ENCODE data around the gene ENTREP3.
"Not testable (repeated sequence)": the region's sequence is repeated elsewhere in the genome, so short reads cannot be mapped to it uniquely, and the experiment has no call there.

The ENTREP3 gene

GRCh38 chr1:155250633-155251449 is 4.4 kb downstream of the ENTREP3 start:
- peak; percentile 93 to 97 for DNase-seq (ENCODE audit: low read depth in 2 of 2)

- no peak for DNase-seq (ENCODE audit: low read depth in 2 of 2)
Observed at GRCh38 chr1:155250246-155250632, 5.0 kb downstream of the ENTREP3 start.

DNA sequence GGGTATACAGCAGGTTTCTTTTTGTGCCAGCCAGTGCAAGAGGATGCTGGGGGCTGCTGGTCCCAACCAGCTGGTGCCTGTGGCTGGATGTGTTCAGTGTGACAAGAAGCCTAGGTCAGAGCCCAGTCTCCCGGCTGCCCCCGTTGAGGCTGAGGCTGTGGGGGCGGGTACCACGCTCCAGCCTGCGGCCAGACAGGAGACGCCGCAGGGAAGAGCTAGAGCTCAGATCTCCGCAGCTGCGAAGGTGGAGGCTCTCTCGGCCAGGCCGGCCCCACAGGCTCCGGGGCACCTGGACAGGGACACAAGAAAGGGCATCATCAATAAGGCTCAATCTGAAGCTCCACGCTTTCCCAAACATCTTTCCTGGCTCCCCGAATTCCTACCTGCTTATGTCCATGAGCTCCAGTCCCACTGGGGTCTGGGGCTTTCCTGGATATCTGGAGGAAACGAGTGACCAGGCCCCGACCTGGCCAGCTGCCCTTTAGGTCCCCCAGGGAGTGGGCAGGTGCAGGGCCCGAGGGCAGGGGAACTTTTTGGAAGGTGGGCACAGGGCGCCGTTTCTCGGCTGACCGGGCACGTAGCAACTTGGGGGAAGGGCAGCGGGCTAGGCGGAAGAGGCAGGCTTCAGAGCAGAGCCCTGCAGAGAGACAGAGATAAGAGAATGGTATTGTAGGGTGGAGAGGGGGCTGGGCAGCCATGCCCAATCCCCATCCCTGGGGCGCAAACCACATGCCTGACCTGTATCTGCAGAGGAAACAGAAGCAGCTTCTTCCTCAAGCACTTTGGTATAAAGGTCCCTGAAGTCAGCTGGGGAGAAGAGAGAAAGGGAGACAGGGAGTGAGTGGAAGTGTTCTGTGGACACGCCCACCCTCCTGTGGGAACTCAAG is 7.4 kb downstream of the ENTREP3 start:
- no peak for DNase-seq (ENCODE audit: low read depth in 2 of 2)

GRCh38 chr1:155246796-155247195 is 8.5 kb downstream of the ENTREP3 start:
- not testable (repeated sequence) for DNase-seq (ENCODE audit: low read depth in 2 of 2)

DNA sequence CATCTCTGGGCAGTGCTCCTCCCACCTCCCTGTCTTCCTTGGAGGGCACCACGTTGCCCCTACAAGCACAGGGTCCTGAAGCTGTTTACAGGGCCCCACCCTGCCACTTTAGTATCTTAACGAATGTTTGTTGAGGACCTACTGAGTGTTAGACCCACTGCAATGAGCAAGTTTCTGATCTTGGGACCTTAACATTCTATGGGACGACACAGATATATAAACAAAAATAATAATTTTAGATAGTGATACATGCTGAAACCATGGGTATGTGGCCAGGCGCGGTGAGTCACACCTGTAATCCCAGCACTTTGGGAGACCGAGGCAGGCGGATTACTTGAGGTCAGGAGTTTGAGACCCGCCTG is 10.1 kb downstream of the ENTREP3 start:
- no peak for DNase-seq (ENCODE audit: low read depth in 2 of 2)

GRCh38 chr1:155244368-155245162 is 10.7 kb downstream of the ENTREP3 start:
- DNase-seq (ENCODE audit: low read depth in 2 of 2), result peak; percentile 66 to 81

DNA sequence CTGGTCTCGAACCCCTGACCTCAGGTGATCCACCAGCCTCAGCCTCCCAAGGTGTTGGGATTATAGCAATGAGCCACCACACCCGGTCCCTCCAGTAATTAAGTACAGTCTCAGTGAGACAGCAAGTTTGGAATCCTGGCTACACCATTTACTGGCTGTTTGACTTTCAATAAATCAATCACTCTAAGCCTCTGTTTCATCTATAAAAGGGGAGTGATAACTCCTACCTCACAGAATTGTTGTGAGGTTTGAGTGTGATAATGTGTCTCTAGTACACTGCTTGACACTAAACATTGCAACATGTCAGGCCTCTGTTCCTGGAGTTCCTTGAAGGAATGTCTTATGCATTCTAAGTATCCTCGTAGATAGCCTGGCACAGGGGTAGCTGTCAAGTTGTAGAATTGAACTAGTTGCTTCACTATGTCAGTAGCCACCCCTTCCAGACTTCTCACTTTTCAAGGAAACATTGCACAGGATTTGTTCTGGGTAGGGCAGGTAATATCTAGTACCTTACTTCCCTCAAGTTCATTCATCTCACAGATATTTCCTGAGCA is 12.4 kb downstream of the ENTREP3 start:
- no peak for DNase-seq (ENCODE audit: low read depth in 2 of 2)

- no peak for DNase-seq (ENCODE audit: low read depth in 2 of 2)
Observed at GRCh38 chr1:155241841-155242264, 13.4 kb downstream of the ENTREP3 start.

- DNase-seq (ENCODE audit: low read depth in 2 of 2), result peak in 1 of 2 donors; percentile 22
Observed at GRCh38 chr1:155241069-155241679, 14.1 kb downstream of the ENTREP3 start.

DNA sequence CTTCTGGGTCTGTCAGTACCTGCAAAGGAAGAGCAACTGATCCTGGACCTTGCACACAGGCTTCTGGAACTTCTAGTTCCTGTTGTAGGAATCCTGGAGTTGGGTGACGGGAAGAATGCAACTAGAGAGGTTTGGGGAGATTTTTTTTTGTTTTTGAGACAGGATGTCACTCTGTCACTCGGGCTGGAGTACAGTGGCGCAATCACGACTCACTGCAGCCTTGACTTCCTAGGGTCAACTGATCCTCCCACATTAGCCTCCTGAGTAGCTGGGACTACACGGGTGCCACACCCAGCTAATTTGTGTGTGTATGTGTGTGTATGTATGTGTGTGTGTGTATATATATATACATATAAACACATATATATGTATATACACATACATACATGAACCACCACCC is 18.8 kb downstream of the ENTREP3 start:
- DNase-seq (ENCODE audit: low read depth in 2 of 2), result no peak

- DNase-seq (ENCODE audit: low read depth in 2 of 2), result not testable (repeated sequence)
Observed at GRCh38 chr1:155235375-155235774, 19.9 kb downstream of the ENTREP3 start.

DNA sequence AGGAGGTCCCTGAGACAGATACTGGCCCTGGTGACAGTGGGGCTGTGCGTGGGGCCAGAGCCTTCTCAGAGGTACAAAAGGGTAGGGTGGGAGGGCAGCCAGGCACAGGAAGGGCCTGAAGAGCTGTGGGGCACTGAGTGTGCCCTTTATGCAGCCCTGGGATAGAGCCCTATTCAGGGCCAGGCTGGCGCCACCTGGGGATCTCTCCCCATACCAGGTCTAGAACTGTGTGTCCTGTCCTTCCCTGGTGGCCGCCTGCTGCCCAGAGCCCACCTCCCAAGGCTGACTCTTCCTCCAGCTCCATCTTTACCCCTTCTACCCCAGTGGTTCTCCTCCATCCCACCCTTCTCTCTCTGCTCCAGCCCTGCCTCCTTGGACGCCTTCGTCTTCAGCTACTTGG is 21.8 kb downstream of the ENTREP3 start:
- DNase-seq (ENCODE audit: low read depth in 2 of 2), result not testable (repeated sequence)

DNA sequence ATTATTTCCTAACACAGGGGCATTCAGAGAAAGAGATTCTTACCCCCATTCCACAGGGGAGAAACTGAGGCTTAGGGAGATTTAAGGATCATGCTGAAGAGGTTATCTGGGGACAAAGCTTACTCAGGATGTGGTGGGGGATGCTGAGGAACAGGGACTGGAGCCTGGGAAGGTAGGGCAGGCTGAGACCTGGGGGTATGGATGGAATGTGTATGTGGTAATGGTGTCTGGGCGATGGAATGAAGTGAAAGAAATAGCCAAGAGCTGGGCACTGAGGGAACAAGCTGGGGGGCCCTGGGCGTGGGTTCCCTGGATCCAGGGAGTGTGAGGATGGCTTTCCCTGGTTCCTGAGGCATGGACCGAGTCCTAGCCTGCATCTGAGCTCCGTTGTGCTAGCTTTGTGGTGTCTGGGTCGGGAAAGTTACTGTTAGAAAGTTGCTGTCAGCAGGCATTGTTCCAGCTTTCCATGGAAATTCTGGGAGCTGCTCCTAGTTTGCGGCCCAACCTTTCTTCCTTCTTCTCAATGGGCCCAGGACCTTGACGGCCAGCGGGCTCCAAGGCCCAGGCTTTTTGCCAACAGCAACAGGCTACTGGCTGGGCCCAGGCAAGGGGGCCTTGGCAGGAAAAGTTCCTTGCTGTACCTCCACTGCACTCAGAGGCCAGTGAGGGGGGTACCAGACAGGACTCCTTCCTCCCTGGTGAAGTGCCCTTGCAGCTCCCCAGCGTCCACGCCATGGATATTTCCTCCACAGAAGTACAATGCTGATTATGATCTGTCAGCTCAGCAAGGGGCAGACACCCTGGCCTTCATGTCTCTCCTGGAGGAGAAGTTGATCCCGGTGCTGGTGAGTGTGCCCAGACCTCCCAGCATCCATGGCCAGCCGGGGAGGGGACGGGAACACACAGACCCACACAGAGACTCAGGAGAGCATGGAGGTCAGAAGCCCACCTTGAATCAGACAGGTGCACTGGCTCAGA is 23.0 kb downstream of the ENTREP3 start:
- not testable (repeated sequence) for DNase-seq (ENCODE audit: low read depth in 2 of 2)

DNA sequence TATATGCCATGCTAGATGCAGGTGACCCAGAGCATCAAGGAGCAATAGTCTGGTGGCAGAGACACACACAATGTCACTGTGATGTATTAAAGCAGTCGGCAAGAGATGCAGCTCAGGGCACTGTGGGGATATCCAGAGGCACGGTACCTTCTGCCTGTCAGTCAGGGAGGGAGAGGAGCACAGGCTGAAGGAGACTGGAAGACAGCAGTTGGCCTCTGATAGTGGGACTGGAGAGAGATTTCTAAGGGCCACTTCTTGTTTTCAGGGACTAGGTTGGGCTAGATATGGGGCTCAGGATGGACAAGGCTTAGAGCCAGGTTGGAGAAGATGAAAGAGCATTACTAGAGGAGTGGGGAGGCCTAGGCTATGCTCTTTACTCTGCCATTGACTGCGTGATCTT is 24.0 kb downstream of the ENTREP3 start:
- DNase-seq (ENCODE audit: low read depth in 2 of 2), result not testable (repeated sequence)

DNA sequence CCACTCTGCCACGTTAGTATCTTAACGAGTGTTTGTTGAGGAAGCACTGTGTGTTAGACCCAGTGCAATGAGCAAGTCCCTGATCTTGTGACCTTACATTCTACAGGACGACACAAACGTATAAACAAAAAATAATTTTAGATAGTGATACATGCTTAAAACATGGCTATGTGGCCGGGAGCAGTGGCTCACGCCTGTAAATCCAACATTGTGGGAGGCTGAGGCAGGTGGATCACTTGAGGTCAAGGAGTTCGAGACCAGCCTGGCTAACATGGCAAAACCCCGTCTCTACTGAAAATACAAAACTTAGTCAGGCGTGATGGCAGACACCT is 27.2 kb downstream of the ENTREP3 start:
- no peak for DNase-seq (ENCODE audit: low read depth in 2 of 2)

DNA sequence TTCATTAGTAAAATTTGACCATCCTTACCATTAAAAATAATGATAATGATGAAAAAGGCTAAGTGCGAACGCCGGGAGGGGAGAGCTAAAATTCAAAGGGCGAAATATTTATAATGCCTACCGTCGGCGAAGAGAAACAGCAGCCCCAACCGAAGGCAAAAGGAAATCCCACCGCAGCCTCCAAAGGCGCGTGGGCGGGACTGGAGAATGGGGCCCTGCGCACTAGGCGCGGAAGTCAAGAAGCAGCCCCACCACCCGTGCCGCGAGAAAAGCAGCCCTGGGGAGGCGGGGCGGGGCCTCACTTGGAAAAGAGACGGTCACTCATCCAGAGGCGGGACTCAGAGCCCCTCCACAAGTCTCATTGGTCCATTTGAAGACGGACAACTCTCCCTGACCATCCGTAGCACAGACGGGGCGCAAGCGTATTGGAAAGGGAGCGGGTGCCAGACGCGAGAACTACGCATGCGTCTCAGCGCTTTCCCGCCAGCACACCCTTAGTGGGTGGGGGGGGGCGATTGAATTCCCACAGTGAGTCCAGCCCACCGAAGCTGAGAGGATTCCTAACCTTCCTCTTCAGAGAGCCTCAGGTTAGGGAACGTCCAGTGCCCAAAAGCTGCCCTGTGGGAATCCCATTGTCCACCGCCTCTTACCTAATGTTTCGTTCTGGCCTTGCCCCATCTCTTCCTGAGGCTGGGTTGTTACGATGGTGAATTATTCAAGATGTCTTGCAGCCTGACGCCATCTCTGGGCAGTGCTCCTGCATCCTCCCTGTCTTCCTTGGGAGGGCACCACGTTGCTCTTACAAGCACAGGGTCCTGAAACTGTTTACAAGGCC is 27.8 kb downstream of the ENTREP3 start:
- DNase-seq (ENCODE audit: low read depth in 2 of 2), result peak; percentile 96 to 98

DNA sequence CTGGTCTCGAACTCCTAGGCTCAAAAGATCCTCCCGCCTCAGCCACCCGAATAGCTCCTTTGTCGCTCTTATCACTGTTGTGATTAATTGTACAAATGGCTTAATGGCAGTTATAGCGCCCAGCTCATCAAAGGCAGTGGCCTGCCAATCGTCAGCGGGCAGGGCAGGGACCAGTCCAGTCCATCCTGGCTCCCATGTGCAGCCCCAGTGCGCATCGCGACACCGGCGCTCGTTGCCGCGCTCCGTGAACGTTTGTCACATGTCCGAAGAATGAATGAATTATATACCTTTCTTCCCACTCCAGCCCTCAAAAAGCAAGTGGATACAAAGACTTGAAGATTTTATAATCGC is 28.4 kb downstream of the ENTREP3 start:
- no peak for DNase-seq (ENCODE audit: low read depth in 2 of 2)

DNA sequence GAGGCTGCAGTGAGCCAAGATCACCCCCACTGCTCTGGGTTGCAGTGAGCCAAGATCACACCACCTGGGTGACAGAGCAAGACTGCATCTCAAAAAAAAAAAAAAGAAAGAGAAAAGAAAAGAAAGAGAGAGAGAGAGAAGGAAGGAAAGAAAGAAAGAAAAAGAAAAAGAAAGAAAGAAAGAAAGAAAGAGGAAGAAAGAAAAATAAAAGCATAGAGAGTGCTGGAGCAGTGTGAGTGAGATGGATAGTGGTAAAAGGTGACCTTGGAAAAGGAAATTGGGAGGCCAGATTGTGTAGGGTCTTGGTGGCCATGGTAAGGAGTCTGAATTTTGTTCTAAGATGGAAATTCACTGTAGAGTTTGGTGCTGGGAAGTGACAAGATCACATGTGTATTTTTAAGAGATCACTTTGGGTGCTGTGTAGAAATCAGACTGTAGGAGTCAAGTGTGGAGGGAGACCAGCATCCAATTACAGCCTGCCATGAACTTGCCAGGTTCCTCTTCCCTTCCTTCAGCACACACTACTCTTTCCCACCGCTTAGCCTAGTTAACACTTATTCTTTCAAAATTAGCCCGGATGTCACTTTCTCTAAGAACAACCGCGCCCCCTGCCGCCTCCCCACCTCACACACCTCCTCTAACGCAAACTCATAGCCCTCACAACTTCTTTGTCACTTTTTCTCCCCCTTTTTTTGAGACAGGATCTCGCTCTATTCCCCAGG is 28.9 kb downstream of the ENTREP3 start:
- peak; percentile 70 for DNase-seq (ENCODE audit: low read depth in 2 of 2)

GRCh38 chr1:155225404-155225759 is 29.9 kb downstream of the ENTREP3 start:
- DNase-seq (ENCODE audit: low read depth in 2 of 2), result not testable (repeated sequence)
